GM13976 (cell line): Measurements from ENCODE around the gene PNKD.

ENCODE experiments used
- DNase-seq: peaks from one replicate; pipeline ENCODE4 v3.0.0; 2012; ENCODE audit warnings: low spot score
- CTCF ChIP-seq: IDR thresholded peaks from 2 replicates; pipeline ENCODE4 v1.5.1; 2012; ENCODE audit warnings: borderline replicate concordance, mild to moderate bottlenecking; ENCODE audit not compliant: insufficient read depth; ENCODE audit errors: extremely low read depth, missing control alignments, control extremely low read depth
- in situ Hi-C: fragments of 300-500 bp; cut with MboI; formaldehyde crosslinking; loops from one replicate; pipeline ENCODE4 v1.12.0; 2022; ENCODE audit warnings: low sequenced_read_pairs, mixed read lengths, inconsistent platforms; ENCODE audit not compliant: unreplicated experiment

PNKD gene

GRCh38 chr2:218253232-218253625 lies 17.1 kb upstream of the PNKD start:
- no peak for DNase-seq
- in situ Hi-C loops, result no loop called here
- TF ChIP-seq CTCF, result no peak

DNA sequence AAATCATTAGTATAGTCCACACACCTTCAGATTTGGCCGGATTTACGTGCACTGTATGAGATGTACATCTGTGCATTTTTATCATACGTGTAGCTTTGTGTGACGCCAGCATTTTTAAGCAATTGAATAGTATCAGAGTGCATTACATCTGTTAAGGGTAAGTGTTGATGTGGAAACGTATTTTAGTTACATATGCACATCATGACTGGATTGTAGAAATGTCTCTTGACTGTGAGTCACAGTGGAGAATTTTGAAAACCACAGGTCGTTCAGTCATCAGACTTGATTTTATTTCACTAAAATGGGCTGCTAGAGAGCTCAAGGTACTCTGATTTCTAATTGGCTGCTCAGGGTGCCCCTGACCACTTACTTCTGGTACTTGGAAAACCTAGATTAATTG lies 14.9 kb upstream of the PNKD start:
- no peak for TF ChIP-seq CTCF
- in situ Hi-C loops, result no loop called here
- DNase-seq, result no peak

DNA sequence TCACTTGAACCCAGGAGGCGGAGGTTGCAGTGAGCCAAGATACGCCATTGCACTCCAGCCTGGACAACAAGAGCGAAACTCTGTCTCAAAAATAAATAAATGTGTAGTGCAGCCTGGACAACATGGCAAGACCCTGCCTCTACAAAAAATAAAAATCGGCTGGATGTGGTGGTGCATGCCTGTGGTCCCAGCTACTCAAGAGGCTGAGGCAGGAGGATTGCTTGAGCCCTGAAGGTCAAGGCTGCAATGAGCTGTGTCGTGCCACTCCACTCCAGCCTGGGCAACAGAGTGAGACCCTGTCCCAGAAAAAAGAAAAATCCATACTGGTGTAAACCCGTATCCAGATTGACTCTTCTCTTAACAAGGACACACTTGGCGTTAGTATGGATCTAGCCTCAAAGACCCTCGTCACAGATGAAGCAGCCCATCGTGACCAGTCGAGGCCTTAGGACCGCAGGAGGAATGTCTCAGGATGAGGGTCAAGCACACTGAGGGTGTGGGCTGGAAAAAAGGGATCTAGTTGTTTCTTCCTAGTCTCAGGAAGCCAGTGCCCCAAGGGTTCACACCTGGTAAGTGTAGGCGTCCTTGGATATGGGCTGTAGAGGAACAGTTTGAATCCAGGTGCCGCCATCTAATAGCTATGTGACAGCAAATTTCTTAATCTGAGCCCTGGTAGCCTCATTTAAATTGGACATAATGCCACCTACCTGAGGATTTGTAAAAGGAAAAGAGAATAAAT lies 13.5 kb upstream of the PNKD start:
- in situ Hi-C loops, result no loop called here
- no peak for DNase-seq
- no peak for TF ChIP-seq CTCF

DNA sequence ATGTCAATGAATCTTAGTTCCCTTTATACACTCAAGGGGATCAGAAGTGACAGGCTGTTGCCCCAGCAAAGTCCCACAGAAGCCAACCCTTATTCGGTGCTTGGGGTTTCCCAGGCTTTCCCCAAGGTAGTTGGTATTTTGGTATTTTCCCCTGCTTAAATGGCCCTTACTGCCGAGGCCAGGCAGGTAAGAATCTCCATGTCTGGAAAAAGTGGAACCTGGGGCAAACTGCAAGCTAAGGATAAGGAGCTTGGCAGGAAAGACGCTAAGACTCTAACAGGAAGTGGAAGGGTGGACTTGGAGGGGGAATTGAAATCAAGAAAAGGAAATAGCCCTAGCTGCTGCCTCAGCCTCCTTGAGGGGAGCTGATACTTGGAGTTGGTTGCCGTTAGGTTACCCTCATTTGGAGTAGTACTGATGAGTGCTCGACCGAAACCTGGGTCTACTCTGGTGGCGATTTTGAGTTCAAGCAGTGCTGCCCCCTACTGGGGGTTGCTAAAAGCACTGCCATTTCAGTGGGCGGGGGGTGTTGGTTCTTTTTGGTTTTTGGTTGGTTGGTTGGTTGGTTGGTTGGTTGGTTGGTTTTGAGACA lies 12.8 kb upstream of the PNKD start:
- TF ChIP-seq CTCF, result peak; percentile 55
- peak; percentile 80 for DNase-seq
- in situ Hi-C loops, result no loop called here

DNA sequence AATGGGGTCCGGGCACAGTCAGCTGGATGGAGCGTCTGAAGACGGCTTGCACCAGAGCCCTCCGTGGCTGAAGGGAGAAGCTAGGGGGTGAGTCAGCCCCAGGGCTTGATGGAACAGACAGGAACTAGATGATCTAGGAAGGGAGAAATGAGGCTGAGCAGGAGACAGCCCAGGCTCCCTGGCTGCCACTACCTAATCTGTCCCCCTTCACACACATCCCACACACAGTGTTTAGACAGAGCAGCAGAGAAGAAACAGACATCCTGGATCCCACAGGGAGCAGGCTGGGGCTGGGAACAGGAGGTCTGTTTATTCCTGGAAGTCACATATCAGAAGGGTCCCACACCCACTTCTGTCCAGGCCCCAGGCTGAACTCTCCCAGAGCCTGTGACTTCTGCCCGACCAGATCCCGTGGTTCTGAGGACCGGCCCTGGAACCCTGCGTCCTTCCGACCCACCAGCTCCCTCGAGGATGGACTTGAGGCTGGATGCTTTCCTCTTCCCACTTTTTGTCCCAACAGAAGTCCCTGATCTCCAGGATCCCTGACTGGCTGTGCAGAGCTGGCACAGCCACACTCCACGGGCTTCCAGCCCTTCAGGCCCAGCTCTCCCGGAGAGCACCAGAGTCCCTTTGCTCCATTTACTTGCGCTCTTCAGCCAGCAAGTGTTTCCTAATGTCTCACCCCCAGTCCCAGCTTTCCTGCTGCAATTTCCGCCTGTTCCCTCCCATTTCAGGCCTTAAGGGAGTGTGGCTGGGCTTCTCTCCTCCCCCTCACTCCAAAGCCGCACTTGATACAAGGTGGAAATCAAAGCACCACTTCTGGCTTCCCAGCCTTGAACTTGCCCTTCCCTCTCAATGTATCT lies 11.0 kb upstream of the PNKD start:
- no peak for TF ChIP-seq CTCF
- in situ Hi-C loops, result no loop called here
- DNase-seq, result no peak

GRCh38 chr2:218260166-218260565 lies 10.2 kb upstream of the PNKD start:
- DNase-seq, result no peak
- no peak for TF ChIP-seq CTCF
- in situ Hi-C loops, result no loop called here
